ENCODE results near the gene CDK8.

CDK8 gene

GRCh38 chr13:26370553-26370952, 116.6 kb downstream of the CDK8 start:
- DNase-seq, result no peak
- in situ Hi-C loops (cut with MboI; ENCODE audit: low pct_unique_long_range_greater_than_20kb, low sequenced_read_pairs), result no loop called here

GRCh38 chr13:26372747-26373146, 118.8 kb downstream of the CDK8 start:
- in situ Hi-C loops (cut with MboI; ENCODE audit: low pct_unique_long_range_greater_than_20kb, low sequenced_read_pairs), result no loop called here
- no peak for DNase-seq

- peak; percentile 4 for DNase-seq
- in situ Hi-C loops (cut with MboI; ENCODE audit: low pct_unique_long_range_greater_than_20kb, low sequenced_read_pairs), result no loop called here
These were observed 122.5 kb downstream of the CDK8 start for GRCh38 chr13:26376430-26376829.

- in situ Hi-C loops (cut with MboI; ENCODE audit: low pct_unique_long_range_greater_than_20kb, low sequenced_read_pairs), result no loop called here
- DNase-seq, result peak; percentile 20
These were observed 123.1 kb downstream of the CDK8 start for GRCh38 chr13:26377038-26377437.

GRCh38 chr13:26378116-26378515, 124.2 kb downstream of the CDK8 start:
- in situ Hi-C loops (cut with MboI; ENCODE audit: low pct_unique_long_range_greater_than_20kb, low sequenced_read_pairs), result no loop called here
- no peak for DNase-seq

- no peak for DNase-seq
- in situ Hi-C loops (cut with MboI; ENCODE audit: low pct_unique_long_range_greater_than_20kb, low sequenced_read_pairs), result no loop called here
These were observed 125.9 kb downstream of the CDK8 start for GRCh38 chr13:26379831-26380230.

GRCh38 chr13:26380930-26381329, 127.0 kb downstream of the CDK8 start:
- in situ Hi-C loops (cut with MboI; ENCODE audit: low pct_unique_long_range_greater_than_20kb, low sequenced_read_pairs), result no loop called here
- DNase-seq, result no peak

- in situ Hi-C loops (cut with MboI; ENCODE audit: low pct_unique_long_range_greater_than_20kb, low sequenced_read_pairs), result no loop called here
- DNase-seq, result no peak
These were observed 128.4 kb downstream of the CDK8 start for GRCh38 chr13:26382366-26382765.

- no peak for DNase-seq
- in situ Hi-C loops (cut with MboI; ENCODE audit: low pct_unique_long_range_greater_than_20kb, low sequenced_read_pairs), result no loop called here
These were observed 128.9 kb downstream of the CDK8 start for GRCh38 chr13:26382835-26383234.

- in situ Hi-C loops (cut with MboI; ENCODE audit: low pct_unique_long_range_greater_than_20kb, low sequenced_read_pairs), result no loop called here
These were observed 130.7 kb downstream of the CDK8 start for GRCh38 chr13:26384587-26384986.

GRCh38 chr13:26386026-26386425, 132.1 kb downstream of the CDK8 start:
- no peak for DNase-seq
- in situ Hi-C loops (cut with MboI; ENCODE audit: low pct_unique_long_range_greater_than_20kb, low sequenced_read_pairs), result no loop called here

More at GRCh38 chr13:26384587-26384986, 130.7 kb downstream of the CDK8 start:
- no peak for DNase-seq

GRCh38 chr13:26390203-26390602, 136.3 kb downstream of the CDK8 start:
- in situ Hi-C loops (cut with MboI; ENCODE audit: low pct_unique_long_range_greater_than_20kb, low sequenced_read_pairs), result no loop called here
- DNase-seq, result no peak

GRCh38 chr13:26400545-26400944, 146.6 kb downstream of the CDK8 start:
- in situ Hi-C loops (cut with MboI; ENCODE audit: low pct_unique_long_range_greater_than_20kb, low sequenced_read_pairs), result no loop called here
- no peak for DNase-seq

- in situ Hi-C loops (cut with MboI; ENCODE audit: low pct_unique_long_range_greater_than_20kb, low sequenced_read_pairs), result no loop called here
- no peak for DNase-seq
These were observed 147.1 kb downstream of the CDK8 start for GRCh38 chr13:26401069-26401468.

- in situ Hi-C loops (cut with MboI; ENCODE audit: low pct_unique_long_range_greater_than_20kb, low sequenced_read_pairs), result no loop called here
- no peak for DNase-seq
These were observed 147.7 kb downstream of the CDK8 start for GRCh38 chr13:26401578-26402021.

- no peak for DNase-seq
- in situ Hi-C loops (cut with MboI; ENCODE audit: low pct_unique_long_range_greater_than_20kb, low sequenced_read_pairs), result no loop called here
These were observed 152.9 kb downstream of the CDK8 start for GRCh38 chr13:26406791-26407190.

- in situ Hi-C loops (cut with MboI; ENCODE audit: low pct_unique_long_range_greater_than_20kb, low sequenced_read_pairs), result no loop called here
- DNase-seq, result no peak
These were observed 157.3 kb downstream of the CDK8 start for GRCh38 chr13:26411206-26411605.

GRCh38 chr13:26412263-26412662, 158.3 kb downstream of the CDK8 start:
- no peak for DNase-seq
- in situ Hi-C loops (cut with MboI; ENCODE audit: low pct_unique_long_range_greater_than_20kb, low sequenced_read_pairs), result no loop called here

- in situ Hi-C loops (cut with MboI; ENCODE audit: low pct_unique_long_range_greater_than_20kb, low sequenced_read_pairs), result no loop called here
- no peak for DNase-seq
These were observed 159.2 kb downstream of the CDK8 start for GRCh38 chr13:26412936-26413716.

- DNase-seq, result no peak
- in situ Hi-C loops (cut with MboI; ENCODE audit: low pct_unique_long_range_greater_than_20kb, low sequenced_read_pairs), result no loop called here
These were observed 166.5 kb downstream of the CDK8 start for GRCh38 chr13:26420282-26420960.

GRCh38 chr13:26422036-26422435, 168.1 kb downstream of the CDK8 start:
- in situ Hi-C loops (cut with MboI; ENCODE audit: low pct_unique_long_range_greater_than_20kb, low sequenced_read_pairs), result no loop called here
- DNase-seq, result no peak

All from KBM-7 (cell line).